Adrenal gland (tissue), 12 donors: Measurements from ENCODE around the gene FSD1. TPM values are rescaled to one million over a fixed set of nuclear protein-coding genes. Genes with fewer than 3 reads are reported as not detected.

Source experiments
- DNase-seq, 7 donors: peaks; one replicate each; pipeline ENCODE4 v3.0.0-alpha.2; 2019 to 2020
- H3K27ac ChIP-seq, 5 donors: fragments of 200-600 bp; sonication (generic) in 4 of 5; 1 replicate in 3 of 5; 2 replicates in 2 of 5; pipeline versions ENCODE4 v1.5.1 to v1.8.0; 2016 to 2020; ENCODE audit warnings: mild to moderate bottlenecking in 1 of 5
- H3K27me3 ChIP-seq: fragments of 200-600 bp; 2 replicates; pipeline ENCODE4 v1.8.0; 2021
- H3K36me3 ChIP-seq, 2 donors: fragments of 200-600 bp; replicated peaks in 1 of 2; 1 replicate in 1 of 2; 2 replicates in 1 of 2; pipeline versions ENCODE4 v1.5.1 to v1.8.0; 2018 to 2022
- H3K4me1 ChIP-seq, 2 donors: fragments of 200-600 bp; replicated peaks in 1 of 2; 1 replicate in 1 of 2; 2 replicates in 1 of 2; pipeline versions ENCODE4 v1.5.1 to v1.8.0; 2018 to 2021
- H3K4me3 ChIP-seq, 4 donors: fragments of 200-600 bp; sonication (generic) in 3 of 4; one replicate each; pipeline ENCODE4 v1.5.1; 2016 to 2018
- H3K9me3 ChIP-seq, 3 donors: fragments of 200-600 bp; sonication (generic) in 1 of 3; replicated peaks in 1 of 3; 1 replicate in 2 of 3; 2 replicates in 1 of 3; pipeline versions ENCODE4 v1.5.1 to v1.8.0; 2016 to 2021
- CTCF ChIP-seq, 6 experiments: fragments of 450-650 bp in 4 of 6; fragments of 200-600 bp in 2 of 6; sonication (generic) in 1 of 6; IDR thresholded peaks; 1 replicate in 5 of 6; 2 replicates in 1 of 6; pipeline versions ENCODE4 v1.5.1 to v1.8.0; 2016 to 2021; ENCODE audit warnings: antibody characterized with exemption in 6 of 6, mild to moderate bottlenecking in 2 of 6, moderate library complexity in 1 of 6
- POLR2A ChIP-seq, 2 donors: fragments of 450-650 bp; IDR thresholded peaks; one replicate each; pipeline ENCODE4 v1.6.1; 2017; ENCODE audit warnings: antibody characterized with exemption in 2 of 2, mild to moderate bottlenecking in 2 of 2, moderate library complexity in 1 of 2
- WGBS, 4 donors: extraction: QIAGEN DNeasy Blood & Tissue Kit in 2 of 4; methylation state at CpG; one replicate each; pipeline versions ENCODE4 v1.1.5 to v1.1.7; 2013 to 2017; 5-methylcytosine and 5-hydroxymethylcytosine counted together
- intact Hi-C, 2 donors: fragments of 100-400 bp; cut with DNase I; formaldehyde crosslinking; loops; one replicate each; pipeline versions ENCODE4 v1.14.1 to v1.15.0; 2022 to 2023
- polyA plus RNA-seq, 3 donors: library from polyadenylated mRNA; stranded (reverse); fragments of 200-250 nt in 2 of 3; fragments of 350-450 nt in 1 of 3; fragmentation: Illumina TruSeq in 1 of 3; extraction: RNeasy Lipid Tissue Mini Kit (QIAGEN cat#74804) in 1 of 3; gene quantifications; one replicate each; pipeline ENCODE4 v1.2.3, GENCODE V29; 2013 to 2014
- total RNA-seq, 9 donors: library from RNA; depleted of rRNA in 4 of 9; stranded (reverse); fragments of >200 nt in 4 of 9; fragments of 120-200 nt in 1 of 9; fragmentation: NEBNext Ultra II Directional in 1 of 9; extraction: Animal tissue kit (Norgen Biotek cat#: 25700) in 1 of 9; gene quantifications; one replicate each; pipeline versions ENCODE4 v1.1.0 to v1.2.4, GENCODE V29; 2013 to 2023
- donor health status: healthy with polysubstance abuse.
- donor health status: Bipolar disorder and iron deficiency.
- donor health status: DM: yes; HTN: yes; CAD: no.
- donor health status: DM: no; HTN: no; CAD: no.
- donor health status: DM: no; HTN: no; CAD: no.
- donor health status: DM: yes; HTN: yes; CAD: no.

The FSD1 gene
- total and polyA plus RNA-seq, 12 donors, result 0.34 to 7.2 (median 1.2) TPM; not detected in 3

- WGBS, 4 donors, result 63 to 72% (median 68%) methylated on average over 11 to 13 of the region's 13 CpGs
- no peaks in the 10 kb centered on the region for H3K9me3 ChIP-seq
- no peak overlapping the region for H3K27ac ChIP-seq
- H3K4me1 ChIP-seq, result no peaks in the 10 kb centered on the region
- no peak for DNase-seq
- peaks cover 8% of the 10 kb centered on the region for H3K27me3 ChIP-seq
- H3K36me3 ChIP-seq, result no peaks in the 10 kb centered on the region
- no peak for TF ChIP-seq POLR2A (IDR thresholded peaks at IDR 0.05)
- no peak for TF ChIP-seq CTCF (IDR thresholded peaks at IDR 0.05)
- no peak overlapping the region for H3K4me3 ChIP-seq
- intact Hi-C loops, result no loop called here
Observed at GRCh38 chr19:4301590-4302242, 2.7 kb upstream of the FSD1 start.

- intact Hi-C loops, result no loop called here
Observed at GRCh38 chr19:4302243-4302640, 2.2 kb upstream of the FSD1 start, which contains the start of gene TMIGD2. Gene TMIGD2 (minus strand): TSS chr19:4302389. CDS start chr19:4302385, 4 bp downstream.

GRCh38 chr19:4303819-4304537 is 420 bp upstream of the FSD1 start:
- H3K4me1 ChIP-seq, result no peaks in the 10 kb centered on the region
- DNase-seq, result no peak
- peaks cover 8% of the 10 kb centered on the region for H3K27me3 ChIP-seq
- intact Hi-C loops, result no loop called here
- no peak overlapping the region for H3K27ac ChIP-seq
- 41 to 49% (median 47%) methylated on average over 14 to 18 of the region's 18 CpGs for WGBS, 4 donors
- no peak overlapping the region for H3K4me3 ChIP-seq
- no peaks in the 10 kb centered on the region for H3K36me3 ChIP-seq
- no peaks in the 10 kb centered on the region for H3K9me3 ChIP-seq
- TF ChIP-seq POLR2A (IDR thresholded peaks at IDR 0.05) (no peak), CTCF (IDR thresholded peaks at IDR 0.05) (no peak)

More at GRCh38 chr19:4302243-4302640, 2.2 kb upstream of the FSD1 start, which contains the start of gene TMIGD2:
- 46 to 56% (median 54%) methylated on average over 6 to 8 of the region's 8 CpGs for WGBS, 4 donors
- H3K4me3 ChIP-seq, result no peak within 1 kb of the TSS
- H3K9me3 ChIP-seq, result no peaks in the 10 kb centered on the region
- no peak for TF ChIP-seq POLR2A (IDR thresholded peaks at IDR 0.05)
- TF ChIP-seq CTCF (IDR thresholded peaks at IDR 0.05), result no peak
- H3K27me3 ChIP-seq, result peaks cover 8% of the 10 kb centered on the region
- no peak for DNase-seq
- no peak within 1 kb of the TSS for H3K27ac ChIP-seq
- H3K4me1 ChIP-seq, result no peaks in the 10 kb centered on the region
- H3K36me3 ChIP-seq, result no peaks in the 10 kb centered on the region

- no peak for TF ChIP-seq POLR2A (IDR thresholded peaks at IDR 0.05)
- TF ChIP-seq CTCF (IDR thresholded peaks at IDR 0.05), result no peak
- H3K9me3 ChIP-seq, result no peaks in the 10 kb centered on the region
- no peak for DNase-seq
- H3K27me3 ChIP-seq, result peaks cover 8% of the 10 kb centered on the region
- no peak overlapping the region for H3K4me3 ChIP-seq
- WGBS, 4 donors, result 65 to 74% (median 70%) methylated on average over 7 of the region's 7 CpGs
- intact Hi-C loops, result no loop called here
- no peaks in the 10 kb centered on the region for H3K36me3 ChIP-seq
- no peaks in the 10 kb centered on the region for H3K4me1 ChIP-seq
- H3K27ac ChIP-seq, result no peak overlapping the region
Observed at GRCh38 chr19:4305257-4305612, 837 bp downstream of the FSD1 start.
